H7 (cell line): ENCODE data around the gene ATXN2L. TPM values are rescaled to one million over a fixed set of nuclear protein-coding genes. Genes with fewer than 3 reads are reported as not detected.
"Not testable (repeated sequence)": the region's sequence is repeated elsewhere in the genome, so short reads cannot be mapped to it uniquely, and the experiment has no call there.

Experiments used
- DNase-seq: peaks from one replicate; pipeline ENCODE4 v3.0.0; 2012
- H3K27me3 ChIP-seq: 2 replicates; pipeline ENCODE4 v1.6.0; 2011; ENCODE audit warnings: mild to moderate bottlenecking, low read length; ENCODE audit not compliant: control insufficient read depth, insufficient read depth
- H3K36me3 ChIP-seq: replicated peaks from 2 replicates; pipeline ENCODE4 v1.5.1; 2011; ENCODE audit warnings: low read length; ENCODE audit not compliant: control insufficient read depth, insufficient read depth
- H3K4me3 ChIP-seq: 2 replicates; pipeline ENCODE4 v1.5.1; 2011; ENCODE audit warnings: low read depth, mild to moderate bottlenecking, control low read depth, low read length, moderate library complexity; ENCODE audit not compliant: insufficient read depth
- total RNA-seq: library from RNA; depleted of rRNA; stranded (reverse); fragments of >200 nt; shearing (Covaris generic); gene quantifications from 2 replicates; pipeline ENCODE4 v1.2.3, GENCODE V29; 2014; rRNA removed

The ATXN2L gene, protein sequence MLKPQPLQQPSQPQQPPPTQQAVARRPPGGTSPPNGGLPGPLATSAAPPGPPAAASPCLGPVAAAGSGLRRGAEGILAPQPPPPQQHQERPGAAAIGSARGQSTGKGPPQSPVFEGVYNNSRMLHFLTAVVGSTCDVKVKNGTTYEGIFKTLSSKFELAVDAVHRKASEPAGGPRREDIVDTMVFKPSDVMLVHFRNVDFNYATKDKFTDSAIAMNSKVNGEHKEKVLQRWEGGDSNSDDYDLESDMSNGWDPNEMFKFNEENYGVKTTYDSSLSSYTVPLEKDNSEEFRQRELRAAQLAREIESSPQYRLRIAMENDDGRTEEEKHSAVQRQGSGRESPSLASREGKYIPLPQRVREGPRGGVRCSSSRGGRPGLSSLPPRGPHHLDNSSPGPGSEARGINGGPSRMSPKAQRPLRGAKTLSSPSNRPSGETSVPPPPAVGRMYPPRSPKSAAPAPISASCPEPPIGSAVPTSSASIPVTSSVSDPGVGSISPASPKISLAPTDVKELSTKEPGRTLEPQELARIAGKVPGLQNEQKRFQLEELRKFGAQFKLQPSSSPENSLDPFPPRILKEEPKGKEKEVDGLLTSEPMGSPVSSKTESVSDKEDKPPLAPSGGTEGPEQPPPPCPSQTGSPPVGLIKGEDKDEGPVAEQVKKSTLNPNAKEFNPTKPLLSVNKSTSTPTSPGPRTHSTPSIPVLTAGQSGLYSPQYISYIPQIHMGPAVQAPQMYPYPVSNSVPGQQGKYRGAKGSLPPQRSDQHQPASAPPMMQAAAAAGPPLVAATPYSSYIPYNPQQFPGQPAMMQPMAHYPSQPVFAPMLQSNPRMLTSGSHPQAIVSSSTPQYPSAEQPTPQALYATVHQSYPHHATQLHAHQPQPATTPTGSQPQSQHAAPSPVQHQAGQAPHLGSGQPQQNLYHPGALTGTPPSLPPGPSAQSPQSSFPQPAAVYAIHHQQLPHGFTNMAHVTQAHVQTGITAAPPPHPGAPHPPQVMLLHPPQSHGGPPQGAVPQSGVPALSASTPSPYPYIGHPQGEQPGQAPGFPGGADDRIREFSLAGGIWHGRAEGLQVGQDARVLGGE
- total RNA-seq: 77.9 and 88.4 TPM in 2 replicates

GRCh38 chr16:28822520-28823290 is at the start of gene ATXN2L:
ATXN2L (plus strand) TSS chr16:28822999; CDS start chr16:28823260, 261 bp downstream.
- H3K27me3 ChIP-seq: no peaks in the 10 kb centered on the region
- H3K4me3 ChIP-seq: peak within 1 kb of the TSS; percentile 95
- peaks cover 22% of the 10 kb centered on the region for H3K36me3 ChIP-seq
- peak; percentile 93 for DNase-seq

- H3K4me3 ChIP-seq, DNase-seq, H3K27me3 ChIP-seq, H3K36me3 ChIP-seq: not testable (repeated sequence)
Observed at GRCh38 chr16:28781697-28782096, 41.1 kb upstream of the ATXN2L start.

GRCh38 chr16:28782357-28782756 is 40.4 kb upstream of the ATXN2L start:
- H3K27me3 ChIP-seq, H3K36me3 ChIP-seq, H3K4me3 ChIP-seq, DNase-seq: not testable (repeated sequence)

GRCh38 chr16:28802235-28803019 is 20.4 kb upstream of the ATXN2L start:
- not testable (repeated sequence) for H3K36me3 ChIP-seq, H3K4me3 ChIP-seq, H3K27me3 ChIP-seq, DNase-seq

DNA sequence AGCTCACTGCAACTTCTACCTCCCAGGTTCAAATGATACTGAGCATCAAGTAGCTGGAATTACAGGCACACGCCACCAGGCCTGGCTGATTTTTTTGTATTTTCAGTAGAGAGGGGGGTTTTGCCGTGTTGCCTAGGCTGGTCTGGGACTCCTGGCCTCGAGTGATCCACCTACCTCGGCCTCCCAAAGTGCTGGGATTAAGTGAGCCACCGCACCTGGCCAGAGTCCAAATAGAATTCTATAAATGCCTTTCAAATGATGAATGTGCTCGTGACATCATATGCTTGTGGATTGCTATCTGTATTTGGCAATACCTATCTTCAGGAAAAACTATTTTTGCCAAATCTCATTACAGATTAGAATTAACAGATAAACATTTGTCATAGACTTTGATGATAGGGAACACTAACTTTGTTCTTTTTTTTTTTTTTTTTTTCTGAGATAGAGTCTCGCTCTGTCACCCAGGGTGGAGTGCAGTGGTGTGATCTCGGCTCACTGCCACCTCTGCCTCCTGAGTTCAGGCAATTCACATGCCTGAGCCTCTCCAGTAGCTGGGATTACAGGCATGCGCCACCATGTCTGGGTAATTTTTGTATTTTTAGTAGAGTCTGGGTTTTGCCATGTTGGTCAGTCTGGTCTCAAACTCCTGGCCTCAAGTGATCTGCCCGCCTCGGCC is 15.2 kb upstream of the ATXN2L start:
- not testable (repeated sequence) for DNase-seq, H3K36me3 ChIP-seq, H3K27me3 ChIP-seq, H3K4me3 ChIP-seq

DNA sequence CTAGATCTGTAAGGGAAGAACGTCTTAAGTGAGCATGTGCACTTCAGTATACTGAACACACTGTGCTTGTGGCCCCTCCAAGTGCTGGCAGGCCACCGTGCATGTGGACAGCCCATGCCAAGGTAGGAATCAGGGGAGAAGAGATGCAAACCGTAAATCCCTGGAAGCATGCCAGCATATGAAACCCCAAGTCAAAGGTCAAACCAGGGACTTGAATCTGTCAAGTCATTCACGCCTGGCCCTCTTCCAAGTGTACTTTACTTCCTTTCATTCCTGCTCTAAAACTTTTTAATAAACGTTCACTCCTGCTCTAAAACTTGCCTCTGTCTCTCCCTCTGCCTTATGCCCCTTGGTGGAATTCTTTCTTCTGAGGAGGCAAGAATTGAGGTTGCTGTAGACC is 2.8 kb upstream of the ATXN2L start:
- no peak for DNase-seq
- H3K27me3 ChIP-seq: no peaks in the 10 kb centered on the region
- H3K36me3 ChIP-seq: no peaks in the 10 kb centered on the region
- no peak overlapping the region for H3K4me3 ChIP-seq

DNA sequence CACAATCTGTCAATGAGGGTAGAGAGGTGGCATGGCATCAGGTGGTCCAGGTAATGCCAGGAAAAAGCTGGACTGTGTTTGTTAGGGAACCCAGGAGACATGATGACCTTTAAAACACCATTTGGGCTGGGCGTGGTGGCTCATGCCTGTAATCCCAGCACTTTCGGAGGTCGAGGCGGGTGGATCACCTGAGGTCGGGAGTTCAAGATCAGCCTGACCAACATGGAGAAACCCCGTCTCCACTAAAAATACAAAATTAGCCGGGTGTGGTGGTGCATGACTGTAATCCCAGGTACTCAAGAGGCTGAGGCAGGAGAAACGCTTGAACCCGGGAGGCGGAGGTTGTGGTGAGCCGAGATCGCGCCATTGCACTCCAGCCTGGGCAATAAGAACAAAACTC is 2.3 kb upstream of the ATXN2L start:
- not testable (repeated sequence) for DNase-seq, H3K36me3 ChIP-seq, H3K27me3 ChIP-seq

GRCh38 chr16:28821874-28822519 is 802 bp upstream of the ATXN2L start:
- DNase-seq: peak; percentile 19
- Histone ChIP-seq H3K4me3 (peak overlapping the region; percentile 95), H3K27me3 (no peaks in the 10 kb centered on the region), H3K36me3 (peaks cover 18% of the 10 kb centered on the region)

More for the DNA sequence above, 2.3 kb upstream of the ATXN2L start:
- not testable (repeated sequence) for H3K4me3 ChIP-seq

DNA sequence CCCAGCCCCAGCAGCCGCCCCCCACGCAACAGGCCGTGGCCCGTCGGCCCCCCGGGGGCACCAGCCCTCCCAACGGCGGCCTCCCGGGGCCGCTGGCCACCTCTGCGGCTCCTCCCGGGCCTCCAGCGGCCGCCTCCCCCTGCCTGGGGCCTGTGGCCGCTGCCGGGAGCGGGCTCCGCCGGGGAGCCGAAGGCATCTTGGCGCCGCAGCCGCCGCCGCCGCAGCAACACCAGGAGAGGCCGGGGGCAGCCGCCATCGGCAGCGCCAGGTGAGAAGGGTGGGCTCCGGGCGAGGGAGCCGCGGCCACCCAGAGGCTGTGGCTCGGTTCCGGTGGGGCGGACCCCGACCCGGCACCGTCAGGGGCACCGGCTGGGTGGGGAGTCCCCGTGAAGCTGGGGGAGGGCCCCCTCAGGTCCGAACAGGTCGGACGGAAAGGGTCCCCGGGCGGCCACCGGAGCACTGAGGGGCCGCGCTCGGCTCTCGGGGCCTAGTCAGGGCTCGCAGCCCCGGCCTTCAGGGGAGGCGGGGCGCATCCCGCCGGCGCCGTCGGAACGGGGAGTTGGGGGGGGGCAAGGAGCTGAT is 583 bp downstream of the ATXN2L start:
- Histone ChIP-seq H3K36me3 (peaks cover 23% of the 10 kb centered on the region), H3K27me3 (no peaks in the 10 kb centered on the region), H3K4me3 (peak overlapping the region; percentile 95)
- DNase-seq: peak; percentile 75

- peaks cover 28% of the 10 kb centered on the region for H3K36me3 ChIP-seq
- DNase-seq: peak; percentile 99
- H3K27me3 ChIP-seq: no peaks in the 10 kb centered on the region
- H3K4me3 ChIP-seq: peak overlapping the region; percentile 95
Observed at GRCh38 chr16:28823873-28824716, 1.3 kb downstream of the ATXN2L start.

DNA sequence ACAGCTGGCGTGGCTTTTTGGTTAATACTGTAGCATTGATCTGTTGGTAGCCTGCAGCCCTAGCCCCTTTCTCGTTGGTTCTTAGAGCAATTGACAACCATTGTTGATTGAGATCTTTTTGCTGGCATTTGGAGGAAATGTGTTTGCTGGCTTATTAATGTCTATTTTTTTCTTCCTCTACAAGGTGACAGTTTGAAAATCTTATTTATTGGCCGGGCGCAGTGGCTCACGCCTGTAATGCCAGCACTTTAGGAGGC is 1.8 kb downstream of the ATXN2L start:
- no peak for DNase-seq
- Histone ChIP-seq H3K27me3 (no peaks in the 10 kb centered on the region), H3K4me3 (peak overlapping the region; percentile 95), H3K36me3 (peaks cover 33% of the 10 kb centered on the region)

DNA sequence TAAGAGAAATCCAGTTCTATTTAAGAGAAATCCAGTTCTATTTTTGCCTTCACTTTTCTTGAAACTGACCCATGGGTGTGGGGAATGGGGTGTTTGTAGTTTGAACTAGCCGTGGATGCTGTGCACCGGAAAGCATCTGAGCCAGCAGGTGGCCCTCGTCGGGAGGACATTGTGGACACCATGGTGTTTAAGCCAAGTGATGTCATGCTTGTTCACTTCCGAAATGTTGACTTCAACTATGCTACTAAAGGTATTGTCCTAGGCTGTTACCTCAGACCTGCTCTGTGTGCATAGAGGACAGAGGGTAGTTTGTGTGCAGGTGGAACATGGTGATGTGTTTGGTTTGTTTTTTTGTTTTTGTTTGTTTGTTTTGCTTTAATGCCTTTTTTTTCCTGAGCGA is 3.3 kb downstream of the ATXN2L start:
- Histone ChIP-seq H3K36me3 (peaks cover 48% of the 10 kb centered on the region), H3K4me3 (no peak overlapping the region), H3K27me3 (no peaks in the 10 kb centered on the region)
- no peak for DNase-seq
